GM19455 (cell line): ENCODE data around the gene NCOR2.
A peak's percentile ranks its signal among the peaks of the same experiment; 100 is the strongest.

Experiments used
- ATAC-seq: cut with Tn5 transposase; IDR thresholded peaks from one replicate; pipeline ENCODE4 v1.9.1; 2021; ENCODE audit not compliant: unreplicated experiment

The NCOR2 gene

DNA sequence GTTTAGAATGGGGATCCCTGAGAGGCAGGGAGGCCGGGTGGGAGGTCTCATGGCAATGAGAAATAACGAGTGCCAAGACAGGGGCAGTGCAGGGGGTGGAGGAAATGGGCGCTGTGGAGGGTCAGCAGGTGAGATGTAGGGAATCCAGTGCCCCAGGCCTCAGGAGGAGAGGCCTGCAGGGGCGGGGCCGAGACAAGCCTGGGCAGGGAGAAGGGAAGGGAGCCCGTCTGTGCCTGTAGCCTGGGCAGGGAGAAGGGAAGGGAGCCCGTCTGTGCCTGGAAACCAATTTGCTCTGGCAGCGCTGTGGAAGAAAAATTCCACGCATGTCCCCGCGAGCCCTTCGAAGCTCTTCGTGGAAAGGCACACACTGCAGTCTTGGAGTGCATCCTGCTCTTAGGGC lies 10.6 kb upstream of the NCOR2 start:
- no peak for ATAC-seq

DNA sequence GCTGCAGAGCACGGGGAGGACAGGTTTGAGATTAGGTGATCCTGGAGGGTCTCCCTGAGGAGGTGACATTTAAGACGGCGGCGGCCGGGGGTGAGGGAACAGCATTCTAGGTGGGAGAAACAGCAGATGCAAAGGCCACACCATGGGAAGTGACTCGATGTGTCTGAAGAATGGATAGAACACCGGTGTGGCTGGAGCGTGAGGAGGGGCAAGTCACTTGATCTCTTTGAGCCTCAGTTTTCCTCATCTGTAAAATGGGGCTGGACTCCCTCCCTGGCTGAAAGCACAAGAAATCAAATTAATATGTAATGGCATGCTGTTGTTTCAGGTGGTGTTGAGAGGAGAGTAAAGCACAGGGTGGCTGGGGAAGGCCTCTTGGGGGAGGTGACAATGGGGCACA lies 10.0 kb upstream of the NCOR2 start:
- no peak for ATAC-seq

DNA sequence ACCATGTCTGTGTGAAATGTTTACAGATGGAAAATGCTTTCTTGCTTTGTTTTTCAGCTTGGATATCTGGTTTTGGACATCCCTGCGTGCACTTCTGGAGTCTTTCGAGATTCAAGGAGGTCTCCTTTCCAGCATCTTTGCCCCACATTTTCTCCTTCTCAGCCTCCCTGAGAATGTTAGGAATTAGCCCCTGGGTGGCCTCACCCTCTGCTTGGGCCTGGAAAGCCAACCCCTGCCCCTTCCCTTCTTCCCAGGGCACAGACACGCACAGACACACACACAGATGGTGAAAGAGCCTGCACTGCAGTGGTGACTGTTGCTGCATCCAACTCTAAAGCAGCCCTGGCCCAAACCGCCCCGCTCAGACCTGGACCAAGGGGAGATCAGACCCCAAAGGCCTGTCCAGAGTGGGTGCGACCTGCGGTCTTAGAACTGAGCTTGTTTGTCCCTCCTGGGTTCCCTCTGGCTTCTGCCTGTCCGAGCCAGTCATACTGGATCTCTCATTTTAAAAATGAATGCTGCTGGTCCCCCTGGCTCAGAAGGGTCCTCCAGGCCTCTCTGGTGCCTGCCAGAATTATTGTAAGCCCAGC lies 8.7 kb upstream of the NCOR2 start:
- ATAC-seq: no peak

DNA sequence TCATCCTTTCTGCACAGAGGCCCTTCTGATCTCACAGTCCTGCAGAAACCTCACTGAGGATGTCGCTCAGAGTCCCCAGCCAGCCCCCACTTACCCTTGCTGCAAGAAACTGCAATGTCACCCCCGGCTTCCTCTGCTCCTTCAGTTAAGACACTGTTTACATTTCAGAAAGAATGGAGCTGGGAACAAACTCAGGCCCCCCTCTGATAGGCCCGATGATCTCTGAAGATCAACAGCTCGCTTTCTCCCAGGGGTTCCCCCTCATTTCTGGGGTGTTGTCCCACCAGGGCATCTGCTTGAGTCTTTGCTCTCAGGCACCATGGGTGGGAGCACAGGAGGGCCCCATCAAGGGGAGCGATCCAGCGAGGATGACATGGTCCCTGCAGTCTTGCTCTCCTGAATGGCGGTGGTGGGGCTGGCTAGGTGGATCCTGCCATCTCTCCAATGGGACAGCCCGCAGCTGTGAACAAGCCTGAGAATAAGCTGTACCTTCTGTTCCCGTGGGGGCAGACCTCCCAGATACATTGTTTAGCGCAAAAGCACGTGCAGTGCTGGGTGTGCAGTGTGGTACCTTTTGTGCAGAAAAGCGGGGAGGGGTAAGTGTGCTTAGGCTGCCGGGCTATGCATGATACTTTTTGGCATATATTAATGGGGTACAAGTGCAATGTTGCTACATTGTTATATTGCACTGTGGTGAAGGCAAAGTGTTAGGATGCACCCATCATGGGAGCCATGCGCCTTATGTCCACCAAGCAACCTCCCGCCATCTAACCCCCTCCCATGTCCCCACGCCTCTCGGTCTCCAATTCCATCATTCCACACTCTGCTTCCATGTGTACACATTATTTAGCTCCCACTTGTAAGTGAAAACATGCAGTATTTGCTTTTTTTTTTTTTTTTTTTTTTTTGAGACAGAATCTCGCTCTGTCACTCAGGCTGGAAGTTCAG lies 6.7 kb upstream of the NCOR2 start:
- no peak for ATAC-seq

DNA sequence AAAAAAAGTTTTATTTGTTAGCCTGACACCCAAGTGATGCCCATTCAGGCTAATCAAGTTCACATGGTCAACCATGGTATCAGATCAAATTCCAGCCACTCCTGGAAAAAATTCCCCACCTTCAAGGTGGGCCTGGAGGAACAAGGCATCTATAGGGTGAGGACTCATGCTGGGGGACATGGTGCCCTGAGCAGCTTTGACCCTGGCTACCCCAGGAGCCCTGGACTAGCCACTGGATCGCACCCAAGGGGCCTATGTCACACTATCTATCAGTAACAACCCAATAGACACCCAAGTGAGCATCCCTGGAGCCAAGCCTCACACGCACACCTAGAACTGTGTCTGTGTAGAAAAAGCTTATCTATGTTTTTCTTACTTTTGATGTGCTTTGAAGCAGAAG lies 4.1 kb upstream of the NCOR2 start:
- ATAC-seq: no peak

DNA sequence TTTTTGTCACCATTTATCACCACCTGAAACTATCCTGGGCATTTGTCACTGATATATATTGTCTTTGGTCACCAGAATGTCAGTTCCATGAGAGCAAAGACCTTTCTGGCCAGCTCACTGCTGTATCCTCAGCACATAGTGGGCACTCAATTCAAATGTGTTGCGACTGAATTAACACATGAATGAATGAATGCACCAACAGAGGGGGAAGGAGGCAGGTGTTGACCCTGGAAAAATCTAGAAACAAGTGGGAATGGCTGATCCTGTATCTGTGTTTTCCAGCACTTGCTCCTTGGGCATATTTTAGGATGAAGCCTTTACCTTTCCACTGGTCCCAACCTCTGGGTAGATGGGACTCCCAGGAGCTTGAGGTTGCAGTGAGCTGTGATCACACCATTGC lies 3.4 kb upstream of the NCOR2 start:
- no peak for ATAC-seq

DNA sequence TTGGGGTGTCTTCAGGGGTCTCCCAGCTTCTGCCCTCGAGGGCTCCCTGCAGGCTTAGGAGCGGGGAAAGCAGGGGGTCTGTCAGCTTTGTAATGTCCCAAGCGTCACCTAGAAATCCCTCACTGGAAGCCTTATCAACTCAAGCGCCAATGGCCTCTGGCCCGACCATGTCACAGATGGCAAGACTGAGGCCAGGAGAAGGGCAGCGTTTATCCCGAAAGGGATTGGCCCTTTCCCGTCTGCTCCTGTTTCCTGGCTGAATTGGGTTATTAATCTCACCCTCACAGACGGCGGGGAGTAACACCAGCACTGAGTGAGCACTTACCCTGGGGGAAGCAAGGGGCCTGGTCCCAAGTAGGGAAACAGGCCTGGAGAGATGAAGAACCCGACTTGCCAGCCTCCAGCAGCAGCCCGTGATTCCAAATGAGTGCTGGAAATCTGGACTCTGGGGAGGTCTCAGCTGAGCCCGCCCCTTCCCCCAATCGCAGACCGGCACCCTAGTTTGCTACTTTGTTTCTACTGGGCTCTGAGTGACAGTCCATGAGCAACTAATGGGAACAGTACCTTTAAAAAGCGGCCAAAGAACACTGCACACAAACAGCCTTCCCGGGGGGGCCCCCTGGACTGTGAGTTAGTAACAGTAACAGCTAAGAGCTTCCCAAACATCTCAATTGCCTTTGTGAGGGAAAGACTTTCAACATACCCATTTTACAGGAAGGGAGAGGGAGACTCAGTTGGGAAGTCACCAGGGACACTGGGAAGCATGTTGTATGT lies 2.1 kb upstream of the NCOR2 start:
- ATAC-seq: no peak

DNA sequence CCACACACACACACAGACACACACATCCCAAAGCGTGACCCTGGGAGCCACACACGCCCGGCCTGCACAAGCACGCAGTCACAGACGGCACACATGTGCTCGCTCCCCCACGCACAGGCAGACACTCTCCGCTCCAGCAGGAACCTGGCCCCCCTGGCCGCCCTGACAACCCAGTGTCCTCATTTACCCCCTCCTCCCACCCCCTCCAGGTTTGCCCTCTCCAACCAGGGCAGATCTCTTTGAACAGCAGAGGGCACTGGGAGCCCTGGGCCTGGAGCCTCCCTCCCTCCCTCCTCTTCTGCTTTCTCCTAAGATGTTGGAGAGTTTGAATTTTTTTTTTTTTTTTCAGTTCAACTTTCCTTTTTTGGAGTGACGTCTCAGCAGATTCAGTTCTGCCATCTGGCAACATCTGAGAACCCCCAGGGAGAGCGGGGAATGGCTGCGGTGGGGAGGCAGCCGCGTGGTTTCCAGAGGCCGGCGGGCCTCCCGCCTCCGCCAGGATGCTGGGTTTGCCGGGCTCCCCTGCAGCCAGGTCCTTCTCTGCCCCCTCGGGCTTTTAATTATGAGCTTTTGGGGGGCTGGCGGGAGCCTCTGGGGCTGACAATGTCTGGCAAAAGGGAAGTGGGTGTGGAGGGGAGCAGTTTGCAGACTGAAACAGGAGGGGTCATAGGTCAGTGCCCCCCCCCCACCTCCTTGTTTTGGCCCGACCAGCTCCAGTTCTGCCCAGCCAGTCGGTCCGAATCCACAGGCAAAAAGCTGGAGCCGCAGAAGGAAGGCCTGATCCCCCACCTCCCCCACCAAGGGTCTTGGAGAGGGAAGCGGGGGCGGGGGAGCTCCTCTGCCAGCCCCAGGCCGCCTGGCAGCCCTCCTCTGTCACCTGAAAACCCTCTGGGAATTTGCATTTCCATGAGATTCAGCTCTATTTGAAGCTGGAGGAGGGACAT lies 1.3 kb upstream of the NCOR2 start:
- no peak for ATAC-seq

DNA sequence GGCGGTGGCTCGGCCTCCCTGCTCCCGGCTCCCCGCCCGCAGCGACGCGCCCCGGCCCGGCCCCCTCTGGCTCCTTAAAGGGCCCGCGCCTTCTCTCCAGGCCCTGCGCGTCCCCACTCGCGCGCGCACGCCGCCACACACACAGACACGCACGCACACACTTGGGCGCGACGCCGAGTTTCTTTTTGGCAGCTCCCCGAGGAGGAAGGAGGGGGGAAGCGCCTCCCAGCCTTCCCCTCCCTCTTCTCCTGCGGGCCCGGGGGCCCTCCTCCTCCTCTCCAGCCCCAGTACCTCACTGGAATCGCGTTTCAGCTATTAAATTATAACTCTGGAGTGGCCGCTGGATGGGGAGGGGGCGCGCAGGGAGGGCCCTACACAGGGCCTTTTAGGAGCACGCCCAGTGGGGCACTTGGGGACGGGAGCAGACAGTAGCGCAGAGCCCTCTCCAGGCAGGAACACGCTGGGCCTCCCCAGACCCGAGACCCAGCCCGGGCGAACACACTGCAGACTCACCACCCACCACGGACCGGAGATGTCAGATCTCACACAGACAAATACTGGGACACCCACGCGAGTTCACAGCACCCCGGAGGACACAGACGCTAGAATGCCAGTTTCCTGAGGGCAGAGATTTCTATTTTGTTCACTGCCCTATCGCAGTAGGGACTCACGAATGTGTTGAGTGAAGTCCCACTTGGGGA lies 411 bp upstream of the NCOR2 start:
- ATAC-seq: peak; percentile 49

DNA sequence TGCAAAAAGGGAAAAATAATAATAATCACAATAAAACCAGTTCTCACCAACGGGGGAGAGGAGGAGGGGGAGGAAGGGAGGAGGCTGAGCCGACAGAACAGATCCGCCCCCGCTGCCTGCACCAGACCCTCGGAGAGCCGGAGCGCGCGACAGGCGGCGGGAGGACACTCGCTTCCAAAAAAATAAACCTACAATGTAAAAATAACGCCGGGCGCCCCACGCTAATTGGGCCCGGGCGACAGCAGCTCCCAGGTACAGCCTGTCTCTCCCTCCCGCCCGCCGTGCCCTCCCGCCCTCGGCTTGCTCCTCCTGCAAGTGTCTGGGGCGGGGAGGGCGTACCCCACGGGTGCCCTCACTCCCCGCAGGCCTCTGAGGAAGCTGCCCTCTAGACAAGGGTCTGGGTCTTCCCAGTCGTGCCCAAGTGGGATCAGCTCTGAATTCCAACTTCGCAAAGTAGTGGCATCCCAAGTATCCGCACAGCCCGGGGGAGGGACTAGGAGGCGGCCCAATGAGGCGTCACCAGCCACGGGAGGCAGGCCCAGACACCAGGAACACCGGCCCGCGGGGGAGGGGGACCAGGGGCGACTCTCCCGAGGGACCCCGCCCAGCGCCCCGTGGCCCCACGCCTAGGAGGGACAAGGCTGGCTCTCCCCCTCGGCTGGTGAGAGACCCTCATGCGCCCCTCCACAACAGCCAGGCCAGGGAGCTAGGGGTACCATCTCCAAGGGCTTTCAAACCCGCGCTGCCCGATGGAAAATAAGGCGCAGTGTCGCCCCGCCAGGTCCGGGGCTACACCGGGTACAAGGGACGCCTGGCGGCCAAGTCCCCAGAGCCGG lies 1.0 kb downstream of the NCOR2 start:
- peak; percentile 47 for ATAC-seq

DNA sequence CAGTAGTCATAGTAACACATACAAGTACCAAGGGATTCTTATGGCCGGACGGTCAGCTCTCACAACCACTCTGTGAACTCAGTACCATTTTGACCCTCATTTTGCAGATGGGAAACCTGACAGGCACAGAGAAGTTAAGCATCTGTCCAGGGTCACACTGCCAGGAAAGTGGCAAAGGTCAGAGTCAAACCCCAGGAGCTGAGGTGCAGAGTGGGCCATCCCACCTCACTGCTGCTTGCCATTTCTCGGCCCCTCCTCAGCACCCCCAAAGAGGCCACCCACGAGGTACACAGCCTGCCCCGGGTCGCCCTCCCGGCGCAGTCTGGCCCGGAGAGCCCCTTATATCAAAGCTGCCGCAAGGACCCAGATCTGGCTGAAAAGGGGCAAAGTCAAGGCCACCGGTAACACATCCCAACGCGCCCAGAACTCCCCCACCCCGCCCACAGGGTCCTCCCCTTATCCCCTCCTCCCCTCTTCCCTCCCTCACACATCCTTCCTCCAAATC lies 1.7 kb downstream of the NCOR2 start:
- ATAC-seq: no peak

DNA sequence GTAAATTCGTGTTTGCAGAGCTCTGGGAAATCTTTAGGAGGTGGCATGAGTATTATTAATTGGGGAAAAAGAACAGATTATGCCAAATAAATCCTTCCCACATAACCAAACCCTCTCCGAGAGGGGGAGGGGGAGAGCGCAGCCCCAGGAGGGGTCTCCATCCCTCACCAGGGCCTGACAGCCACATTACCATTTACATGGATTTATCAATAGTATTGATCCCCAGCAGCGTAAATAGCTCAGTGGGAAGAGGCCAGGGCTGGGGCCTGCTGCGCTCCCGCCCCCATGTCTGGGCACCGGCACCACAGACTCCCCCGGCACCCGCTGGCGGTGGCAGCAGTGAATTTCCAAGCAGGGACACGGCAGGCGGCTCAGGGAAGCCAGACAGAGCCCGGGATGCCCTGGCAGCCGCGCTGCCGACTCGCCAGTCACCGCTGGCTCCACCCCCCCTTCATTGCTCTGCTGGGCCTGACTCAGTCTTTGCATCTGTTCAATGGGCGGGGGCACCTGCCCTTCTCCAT lies 2.4 kb downstream of the NCOR2 start:
- no peak for ATAC-seq

DNA sequence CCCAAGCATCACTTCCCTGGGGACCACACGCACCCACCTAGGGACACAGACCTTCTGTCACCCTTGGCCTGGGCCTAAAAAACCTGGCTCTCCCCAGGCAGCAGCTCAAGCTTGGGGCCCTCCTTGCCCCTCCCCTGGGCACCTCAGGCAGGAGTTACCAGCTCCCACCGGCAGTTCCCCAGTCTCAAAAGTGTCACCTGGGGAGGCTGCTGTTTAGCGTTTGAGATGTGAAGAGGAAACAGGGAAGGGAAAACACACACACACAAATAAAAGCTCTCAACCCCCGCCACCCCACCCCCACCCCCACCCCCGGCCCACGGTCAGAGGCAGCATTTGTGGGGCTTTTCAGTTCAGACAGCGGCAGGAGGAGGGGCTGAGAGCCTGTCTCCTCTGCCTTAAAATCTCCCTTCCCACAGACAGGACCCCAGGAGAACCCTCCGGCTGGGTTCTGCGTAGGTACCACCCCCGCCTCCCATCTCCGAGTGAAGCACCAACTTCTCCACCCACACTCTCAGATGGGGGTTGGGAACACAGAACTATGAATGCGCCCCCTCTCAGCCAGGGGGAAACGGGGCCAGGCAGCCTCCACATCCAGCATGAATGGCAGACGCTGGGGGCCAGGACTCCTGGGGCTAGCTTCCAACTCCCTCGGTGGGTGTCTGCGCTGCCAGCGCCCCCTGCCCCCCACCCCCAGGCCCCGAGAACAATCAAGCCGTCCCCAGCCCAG lies 3.0 kb downstream of the NCOR2 start:
- ATAC-seq: no peak

DNA sequence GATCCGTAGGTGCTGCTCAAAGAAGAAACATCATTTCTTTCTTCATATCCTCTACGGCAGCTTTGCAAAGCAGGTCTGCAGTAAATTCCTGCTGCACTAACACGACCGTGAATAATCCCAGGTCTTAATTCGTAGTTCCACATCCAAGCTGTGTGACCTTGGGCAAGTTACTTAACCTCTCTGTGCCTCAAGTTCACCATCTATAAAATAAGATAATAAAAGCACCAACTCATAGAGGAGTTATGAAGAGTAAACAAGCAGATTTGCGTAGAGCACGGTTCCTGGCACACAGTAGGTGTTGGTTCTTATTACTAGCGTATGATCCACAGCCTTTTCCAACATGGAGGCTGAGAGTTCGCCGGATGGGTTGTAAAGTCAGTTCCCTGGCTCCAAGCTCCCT lies 3.6 kb downstream of the NCOR2 start:
- no peak for ATAC-seq

DNA sequence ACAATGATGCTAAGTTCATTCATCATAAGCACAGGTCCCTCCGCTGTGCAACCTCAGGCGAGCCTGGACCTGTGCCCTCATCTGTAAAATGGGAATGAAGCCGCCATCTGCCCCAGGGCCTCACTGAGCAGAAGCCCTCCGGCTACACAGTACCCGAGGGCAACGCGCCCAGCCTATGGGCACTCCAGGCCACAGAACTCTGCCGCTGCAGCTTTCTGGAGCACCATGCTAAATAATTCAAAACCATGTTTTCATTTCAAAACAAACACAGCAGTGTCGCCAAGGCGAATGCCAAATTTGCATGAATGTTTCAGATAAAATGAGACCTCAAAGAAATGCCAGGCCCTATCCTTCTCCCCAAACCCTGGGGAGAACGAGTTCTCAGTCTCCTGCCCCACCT lies 4.0 kb downstream of the NCOR2 start:
- no peak for ATAC-seq

DNA sequence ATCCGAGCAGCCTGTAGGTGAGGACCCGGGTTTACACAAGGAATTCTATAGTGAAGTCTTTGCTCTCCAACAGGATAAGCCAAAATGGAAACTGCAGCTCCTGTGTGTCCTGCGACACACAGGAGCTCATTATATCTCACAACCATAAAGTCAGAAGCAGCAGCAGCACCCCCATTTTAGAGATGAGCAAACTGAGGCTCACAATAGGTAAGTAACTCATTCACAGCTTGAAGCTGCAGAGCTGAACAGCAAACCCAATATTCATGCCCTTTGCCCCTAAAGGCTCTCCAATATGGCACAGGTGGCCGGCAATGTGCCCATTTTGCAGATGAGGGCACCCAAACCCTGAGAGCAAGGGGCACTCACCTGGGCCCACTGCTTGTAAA lies 4.6 kb downstream of the NCOR2 start:
- ATAC-seq: no peak

DNA sequence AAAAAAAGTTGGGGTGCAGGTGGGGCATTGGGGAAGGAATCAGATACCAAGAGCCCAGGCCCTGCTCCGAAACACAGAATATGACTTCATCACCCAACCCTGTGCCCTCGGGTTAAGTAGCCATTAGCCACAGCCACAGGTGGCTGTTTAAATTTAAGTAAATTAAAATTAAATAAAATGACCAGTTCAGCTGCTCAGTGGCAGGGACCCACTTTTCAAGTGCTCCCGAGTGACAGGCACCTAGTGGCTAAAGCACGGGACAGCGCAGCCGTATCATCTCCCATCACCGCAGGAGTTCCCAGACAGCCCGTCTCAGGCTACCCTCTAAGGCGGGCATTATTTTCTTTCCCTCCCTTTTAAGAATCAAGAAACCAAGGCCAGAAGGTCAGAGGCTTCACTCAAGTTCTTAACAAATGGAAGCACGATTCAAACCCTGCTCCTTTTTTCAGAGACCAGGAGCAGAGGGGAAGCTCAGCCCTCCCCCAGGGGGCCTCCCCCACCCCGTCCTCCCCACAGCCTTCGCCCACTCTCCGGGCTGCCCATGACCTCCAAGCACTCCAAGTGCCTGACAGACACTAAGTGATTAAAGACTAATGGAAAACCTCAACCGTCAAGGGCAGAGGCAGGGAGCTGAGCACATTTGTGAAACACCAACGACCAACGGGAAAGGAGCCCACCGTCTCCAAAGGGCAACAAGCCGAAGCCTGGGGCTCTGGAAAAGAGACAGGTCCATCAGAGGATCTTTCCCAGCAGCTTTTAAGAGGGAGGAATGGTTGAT lies 5.2 kb downstream of the NCOR2 start:
- no peak for ATAC-seq
